Uterus (tissue), 2 donors: ENCODE measurements around the gene SLC2A13.

ENCODE experiments used
- CTCF ChIP-seq, 4 experiments: fragments of 200-600 bp in 2 of 4; fragments of 450-650 bp in 2 of 4; sonication (generic) in 2 of 4; IDR thresholded peaks; one replicate each; pipeline ENCODE4 v1.5.1; 2016 to 2019; ENCODE audit warnings: antibody characterized with exemption in 4 of 4, mild to moderate bottlenecking in 2 of 4, moderate library complexity in 1 of 4
- POLR2A ChIP-seq, 2 donors: fragments of 450-650 bp; IDR thresholded peaks; one replicate each; pipeline ENCODE4 v1.6.1; 2016; ENCODE audit warnings: antibody characterized with exemption in 2 of 2, mild to moderate bottlenecking in 1 of 2, moderate library complexity in 1 of 2

- TF ChIP-seq CTCF (IDR thresholded peaks at IDR 0.05), result no peak
- TF ChIP-seq POLR2A (IDR thresholded peaks at IDR 0.05), result no peak
These were observed 238.1 kb downstream of the SLC2A13 start for GRCh38 chr12:39867631-39868327.
